RWPE2 (cell line): ENCODE measurements around the gene SPCS1.

Experiments used
- ATAC-seq: fragments of 200-7000 bp; cut with Tn5 transposase; 3 replicates; pipeline ENCODE4 v1.9.1; 2021; ENCODE audit warnings: low read depth
- DNase-seq: peaks from one replicate; pipeline ENCODE4 v3.0.0-alpha.2; 2020; ENCODE audit warnings: low spot score
- H3K27ac ChIP-seq: fragments of 450-650 bp; 2 replicates; pipeline ENCODE4 v1.5.1; 2017; ENCODE audit warnings: mild to moderate bottlenecking; ENCODE audit not compliant: poor library complexity, severe bottlenecking
- H3K27me3 ChIP-seq: fragments of 250-450 bp; sonication (Bioruptor Pico); 2 replicates; pipeline ENCODE4 v1.5.1; 2021; ENCODE audit warnings: mild to moderate bottlenecking, moderate library complexity; ENCODE audit not compliant: insufficient read depth, poor library complexity, severe bottlenecking
- H3K36me3 ChIP-seq: fragments of 250-450 bp; sonication (Bioruptor Pico); 2 replicates; pipeline ENCODE4 v1.5.1; 2020; ENCODE audit warnings: low read depth, mild to moderate bottlenecking, moderate library complexity
- H3K4me1 ChIP-seq: fragments of 250-450 bp; sonication (Bioruptor Pico); 2 replicates; pipeline ENCODE4 v1.5.1; 2021; ENCODE audit warnings: mild to moderate bottlenecking, moderate library complexity; ENCODE audit not compliant: insufficient read depth, poor library complexity, severe bottlenecking
- H3K4me3 ChIP-seq: fragments of 250-450 bp; sonication (Bioruptor Pico); 2 replicates; pipeline ENCODE4 v1.5.1; 2021; ENCODE audit warnings: mild to moderate bottlenecking, moderate library complexity; ENCODE audit not compliant: severe bottlenecking
- H3K9me3 ChIP-seq: fragments of 250-450 bp; sonication (Bioruptor Pico); 2 replicates; pipeline ENCODE4 v1.5.1; 2021; ENCODE audit warnings: mild to moderate bottlenecking, moderate library complexity; ENCODE audit not compliant: severe bottlenecking
- CTCF ChIP-seq: fragments of 450-650 bp; IDR thresholded peaks from one replicate; pipeline ENCODE4 v1.5.1; 2017; ENCODE audit warnings: mild to moderate bottlenecking, moderate library complexity; ENCODE audit not compliant: poor library complexity, severe bottlenecking

SPCS1 gene

GRCh38 chr3:52705688-52706686, at the start of gene SPCS1, which contains the start of gene GLT8D1:
Gene SPCS1, plus strand, starts transcription at chr3:52706106. Its CDS starts 141 bp downstream, at chr3:52706247.
Gene GLT8D1, minus strand, starts transcription at chr3:52705791. Its CDS starts 5,331 bp downstream, at chr3:52700460.
- Histone ChIP-seq H3K27ac (peak within 1 kb of the TSS; percentile 64), H3K4me3 (peak within 1 kb of the TSS; percentile 97), H3K9me3 (no peaks in the 10 kb centered on the region), H3K36me3 (peaks cover 25% of the 10 kb centered on the region), H3K27me3 (no peaks in the 10 kb centered on the region), H3K4me1 (peaks cover 9% of the 10 kb centered on the region)
- peak; percentile 82 for DNase-seq
- TF ChIP-seq CTCF, result no peak
- peak; percentile 93 for ATAC-seq

GRCh38 chr3:52660046-52660445, 45.9 kb upstream of the SPCS1 start:
- Histone ChIP-seq H3K4me3 (no peak overlapping the region), H3K4me1 (no peaks in the 10 kb centered on the region), H3K27ac (no peak overlapping the region), H3K9me3 (no peaks in the 10 kb centered on the region), H3K27me3 (no peaks in the 10 kb centered on the region), H3K36me3 (peaks cover 84% of the 10 kb centered on the region)
- ATAC-seq (no peak), DNase-seq (no peak)
- TF ChIP-seq CTCF, result no peak

GRCh38 chr3:52663098-52663497, 42.8 kb upstream of the SPCS1 start:
- H3K4me3 ChIP-seq, result no peak overlapping the region
- no peaks in the 10 kb centered on the region for H3K4me1 ChIP-seq
- peaks cover 69% of the 10 kb centered on the region for H3K36me3 ChIP-seq
- no peak overlapping the region for H3K27ac ChIP-seq
- DNase-seq (no peak), ATAC-seq (no peak)
- no peaks in the 10 kb centered on the region for H3K9me3 ChIP-seq
- no peaks in the 10 kb centered on the region for H3K27me3 ChIP-seq
- TF ChIP-seq CTCF, result no peak

- DNase-seq, result peak; percentile 75
Measured at GRCh38 chr3:52670621-52671521, 35.0 kb upstream of the SPCS1 start.

More at GRCh38 chr3:52670621-52671521, 35.0 kb upstream of the SPCS1 start:
- peaks cover 59% of the 10 kb centered on the region for H3K36me3 ChIP-seq
- no peak overlapping the region for H3K4me3 ChIP-seq
- peak overlapping the region; percentile 96 for H3K27ac ChIP-seq
- TF ChIP-seq CTCF, result no peak
- H3K4me1 ChIP-seq, result peaks cover 21% of the 10 kb centered on the region
- no peaks in the 10 kb centered on the region for H3K9me3 ChIP-seq
- peak; percentile 96 for ATAC-seq
- H3K27me3 ChIP-seq, result no peaks in the 10 kb centered on the region
